ENCODE measurements around the gene CYP21A2.

Gene CYP21A2

GRCh38 chr6:32086661-32087573 lies 48.7 kb downstream of the CYP21A2 start:
- Mint-ChIP-seq H3K27me3 (ENCODE audit: low read depth) (peaks cover 30% of the 10 kb centered on the region), H3K36me3 (ENCODE audit: low read depth) (no peaks in the 10 kb centered on the region), H3K4me1 (peaks cover 28% of the 10 kb centered on the region), H3K9me3 (no peaks in the 10 kb centered on the region), H3K27ac (peak overlapping the region in 2 of 3 experiments; percentile 37 to 70), H3K4me3 (peak overlapping the region in 1 of 3 experiments; percentile 11)
- TF ChIP-seq CTCF (IDR thresholded peaks at IDR 0.05; ENCODE audit: unreplicated experiment in 3 of 3): no peak

GRCh38 chr6:32087574-32088486 lies 49.6 kb downstream of the CYP21A2 start:
- Mint-ChIP-seq H3K4me1 (peaks cover 26% of the 10 kb centered on the region), H3K27me3 (ENCODE audit: low read depth) (peaks cover 30% of the 10 kb centered on the region), H3K27ac (peak overlapping the region in 1 of 3 experiments; percentile 69), H3K9me3 (no peaks in the 10 kb centered on the region), H3K36me3 (ENCODE audit: low read depth) (no peaks in the 10 kb centered on the region), H3K4me3 (peak overlapping the region in 2 of 3 experiments; percentile 30 to 31)
- peak; percentile 38 to 47 (median 41) for TF ChIP-seq CTCF (IDR thresholded peaks at IDR 0.05; ENCODE audit: unreplicated experiment in 3 of 3)

GRCh38 chr6:32088487-32089049 lies 50.4 kb downstream of the CYP21A2 start:
- H3K27ac Mint-ChIP-seq: peak overlapping the region in 1 of 3 experiments; percentile 69
- H3K9me3 Mint-ChIP-seq: no peaks in the 10 kb centered on the region
- TF ChIP-seq CTCF (IDR thresholded peaks at IDR 0.05; ENCODE audit: unreplicated experiment in 3 of 3): no peak
- H3K4me3 Mint-ChIP-seq: peak overlapping the region in 2 of 3 experiments; percentile 30 to 31
- peaks cover 30% of the 10 kb centered on the region for H3K27me3 Mint-ChIP-seq (ENCODE audit: low read depth)
- no peaks in the 10 kb centered on the region for H3K36me3 Mint-ChIP-seq (ENCODE audit: low read depth)
- H3K4me1 Mint-ChIP-seq: peaks cover 28% of the 10 kb centered on the region

GRCh38 chr6:32089082-32089828 lies 51.0 kb downstream of the CYP21A2 start:
- TF ChIP-seq CTCF (IDR thresholded peaks at IDR 0.05; ENCODE audit: unreplicated experiment in 3 of 3): no peak
- Mint-ChIP-seq H3K4me3 (no peak overlapping the region), H3K27me3 (ENCODE audit: low read depth) (peaks cover 30% of the 10 kb centered on the region), H3K36me3 (ENCODE audit: low read depth) (no peaks in the 10 kb centered on the region), H3K27ac (peak overlapping the region in 1 of 3 experiments; percentile 48), H3K4me1 (peaks cover 32% of the 10 kb centered on the region), H3K9me3 (no peaks in the 10 kb centered on the region)

Measured in nephron (organoid).